ENCODE measurements around the gene QPCTL. TPM values are rescaled to one million over a fixed set of nuclear protein-coding genes. Genes with fewer than 3 reads are reported as not detected.

QPCTL gene
- total and polyA plus RNA-seq, 9 of the 15 experiments (the other 6 are each of a cell fraction or from before 2014, with no cell fraction given) = 0.99 to 31.3 (median 12.7) TPM

GRCh38 chr19:45730368-45731288, 38.2 kb downstream of the QPCTL start, which contains the start of gene FBXO46 (continued):
- TF ChIP-seq CTCF (IDR thresholded peaks at IDR 0.05 in 2 of 3, conservative IDR thresholded peaks at IDR 0.05 in 1 of 3; ENCODE audit: insufficient read depth in 2 of 3, low read depth in 1 of 3, low read length in 3 of 3) (peak in 2 of 3 experiments; percentile 27 to 42; a peak in 4 of 6 replicates), ZBTB5 (IDR thresholded peaks at IDR 0.05) (0 out of 2 replicates have a peak, but pooled peaks have one; percentile 32), POLR2H (tag; IDR thresholded peaks at IDR 0.05; ENCODE audit: low read depth) (peak; percentile 60; the same call in 1 of the 2 replicates), CREB3L1 (IDR thresholded peaks at IDR 0.05; ENCODE audit: borderline replicate concordance, low read depth) (peak; percentile 98), CCNT2 (IDR thresholded peaks at IDR 0.05; ENCODE audit: borderline replicate concordance, extremely low read depth, insufficient read length, low read depth, low read length) (no peak), CTCFL (IDR thresholded peaks at IDR 0.05; ENCODE audit: borderline replicate concordance, insufficient read depth, low read depth, low read length, poor library complexity, severe bottlenecking) (no peak), PML (IDR thresholded peaks at IDR 0.05; ENCODE audit: low read length) (peak; percentile 59; the same call in 1 of the 2 replicates), BMI1 (IDR thresholded peaks at IDR 0.05; ENCODE audit: low read length) (no peak), E2F3 (CRISPR knock-in tag; IDR thresholded peaks at IDR 0.05) (no peak), ZBTB43 (CRISPR knock-in tag; IDR thresholded peaks at IDR 0.05) (no peak), SIX5 (IDR thresholded peaks at IDR 0.05; ENCODE audit: borderline replicate concordance in 1 of 2, insufficient read depth in 1 of 2, low read depth in 1 of 2, low read length in 2 of 2) (peak; percentile 80 to 92)

Measured in K562 (cell line).